Esophagus muscularis mucosa (tissue), 4 donors: ENCODE measurements around the gene CDH6. TPM values are rescaled to one million over a fixed set of nuclear protein-coding genes. Genes with fewer than 3 reads are reported as not detected.

Experiments
- DNase-seq: peaks from one replicate; pipeline ENCODE4 v3.0.0-alpha.2; 2017; ENCODE audit errors: extremely low spot score
- H3K27ac ChIP-seq, 4 donors: fragments of 200-600 bp; sonication (generic); replicated peaks in 1 of 4; 1 replicate in 3 of 4; 2 replicates in 1 of 4; pipeline ENCODE4 v1.5.1; 2016 to 2019; ENCODE audit warnings: mild to moderate bottlenecking in 1 of 4
- H3K27me3 ChIP-seq, 4 donors: fragments of 200-600 bp; sonication (generic); one replicate each; pipeline versions ENCODE4 v1.5.1 to v1.6.0; 2016 to 2019
- H3K36me3 ChIP-seq, 4 donors: fragments of 200-600 bp; sonication (generic); one replicate each; pipeline ENCODE4 v1.5.1; 2016 to 2019
- H3K4me1 ChIP-seq, 4 donors: fragments of 200-600 bp; sonication (generic); one replicate each; pipeline ENCODE4 v1.5.1; 2016 to 2019
- H3K4me3 ChIP-seq, 4 donors: fragments of 200-600 bp; sonication (generic); 1 replicate in 2 of 4; 2 replicates in 2 of 4; pipeline ENCODE4 v1.5.1; 2016 to 2019; ENCODE audit warnings: mild to moderate bottlenecking in 4 of 4, moderate library complexity in 1 of 4
- H3K9me3 ChIP-seq, 4 donors: fragments of 200-600 bp; sonication (generic); 1 replicate in 3 of 4; 2 replicates in 1 of 4; pipeline ENCODE4 v1.5.1; 2016 to 2019
- CTCF ChIP-seq, 3 experiments: fragments of 200-600 bp in 2 of 3; fragments of 450-650 bp in 1 of 3; sonication (generic) in 2 of 3; IDR thresholded peaks; one replicate each; pipeline ENCODE4 v1.5.1; 2017 to 2019; ENCODE audit warnings: antibody characterized with exemption in 3 of 3, mild to moderate bottlenecking in 2 of 3, moderate library complexity in 1 of 3
- EP300 ChIP-seq: sonication (generic); formaldehyde crosslinking; IDR thresholded peaks from one replicate; pipeline ENCODE4 v1.6.1; 2017; ENCODE audit warnings: antibody characterized with exemption
- POLR2A ChIP-seq: fragments of 450-650 bp; IDR thresholded peaks from one replicate; pipeline ENCODE4 v1.6.1; 2017; ENCODE audit warnings: antibody characterized with exemption, moderate library complexity, mild to moderate bottlenecking, low read depth
- POLR2AphosphoS5 ChIP-seq, 2 donors: sonication (generic); formaldehyde crosslinking; IDR thresholded peaks; one replicate each; pipeline ENCODE4 v1.6.1; 2017; ENCODE audit warnings: antibody characterized with exemption in 2 of 2
- WGBS: methylation state at CpG from one replicate; pipeline ENCODE4 v1.1.5; 2018; 5-methylcytosine and 5-hydroxymethylcytosine counted together
- intact Hi-C: fragments of 100-400 bp; cut with DNase I; formaldehyde crosslinking; loops from one replicate; pipeline ENCODE4 v1.15.1; 2023
- total RNA-seq, 4 donors: library from RNA; depleted of rRNA; stranded (reverse); fragments of >200 nt; gene quantifications; one replicate each; pipeline versions ENCODE4 v1.1.0 to v1.2.1, GENCODE V29; 2016

Gene CDH6
- total RNA-seq, 4 donors from 2014 or later: 0.83 to 5.3 (median 3.9) TPM

- H3K4me1 ChIP-seq: no peaks in the 10 kb centered on the region
- TF ChIP-seq POLR2A: no peak
- no peak for TF ChIP-seq CTCF (IDR thresholded peaks at IDR 0.05)
- intact Hi-C loops: no loop called here
- 53% methylated on average over 4 of the region's 4 CpGs for WGBS
- H3K27ac ChIP-seq: no peak overlapping the region
- H3K4me3 ChIP-seq: no peak overlapping the region
- no peaks in the 10 kb centered on the region for H3K9me3 ChIP-seq
- no peak for DNase-seq
- H3K27me3 ChIP-seq: peaks cover 0 to 3% (median 0%) of the 10 kb centered on the region in 4 donors
- H3K36me3 ChIP-seq: no peaks in the 10 kb centered on the region
Measured at GRCh38 chr5:31268686-31269085, 75.2 kb downstream of the CDH6 start.

- 79% methylated on average over 4 of the region's 4 CpGs for WGBS
- no peak for DNase-seq
- intact Hi-C loops: no loop called here
Measured at GRCh38 chr5:31269259-31269658, 75.8 kb downstream of the CDH6 start.

GRCh38 chr5:31270396-31270795 is 76.9 kb downstream of the CDH6 start:
- Histone ChIP-seq H3K9me3 (no peaks in the 10 kb centered on the region), H3K27me3 (peaks cover 0 to 3% (median 0%) of the 10 kb centered on the region in 4 donors), H3K4me3 (no peak overlapping the region), H3K36me3 (no peaks in the 10 kb centered on the region), H3K27ac (no peak overlapping the region), H3K4me1 (no peaks in the 10 kb centered on the region)
- WGBS: 78% methylated on average over 5 of the region's 5 CpGs
- intact Hi-C loops: no loop called here
- DNase-seq: no peak
- TF ChIP-seq POLR2A (no peak), CTCF (IDR thresholded peaks at IDR 0.05) (peak; percentile 10 to 49 (median 36)), EP300 (no peak)

More at GRCh38 chr5:31269259-31269658, 75.8 kb downstream of the CDH6 start:
- H3K36me3 ChIP-seq: no peaks in the 10 kb centered on the region
- no peaks in the 10 kb centered on the region for H3K4me1 ChIP-seq
- TF ChIP-seq POLR2AphosphoS5 (IDR thresholded peaks at IDR 0.05) (no peak), POLR2A (no peak), CTCF (IDR thresholded peaks at IDR 0.05) (no peak), EP300 (no peak)
- H3K4me3 ChIP-seq: no peak overlapping the region
- no peak overlapping the region for H3K27ac ChIP-seq
- peaks cover 0 to 3% (median 0%) of the 10 kb centered on the region in 4 donors for H3K27me3 ChIP-seq
- H3K9me3 ChIP-seq: no peaks in the 10 kb centered on the region

GRCh38 chr5:31271567-31271966 is 78.1 kb downstream of the CDH6 start:
- Histone ChIP-seq H3K4me3 (no peak overlapping the region), H3K27me3 (peaks cover 0 to 3% (median 0%) of the 10 kb centered on the region in 4 donors), H3K27ac (no peak overlapping the region), H3K36me3 (no peaks in the 10 kb centered on the region), H3K4me1 (no peaks in the 10 kb centered on the region), H3K9me3 (no peaks in the 10 kb centered on the region)
- WGBS: 77% methylated on average over 6 of the region's 6 CpGs
- intact Hi-C loops: no loop called here
- DNase-seq: no peak
- TF ChIP-seq CTCF (IDR thresholded peaks at IDR 0.05) (no peak), EP300 (no peak), POLR2A (no peak), POLR2AphosphoS5 (IDR thresholded peaks at IDR 0.05) (no peak)

- intact Hi-C loops: no loop called here
- Histone ChIP-seq H3K9me3 (no peaks in the 10 kb centered on the region), H3K4me1 (no peaks in the 10 kb centered on the region), H3K36me3 (no peaks in the 10 kb centered on the region), H3K27ac (no peak overlapping the region), H3K4me3 (no peak overlapping the region), H3K27me3 (peaks cover 0 to 3% (median 0%) of the 10 kb centered on the region in 4 donors)
- WGBS: 83% methylated on average over 10 of the region's 10 CpGs
- DNase-seq: no peak
- TF ChIP-seq POLR2AphosphoS5 (IDR thresholded peaks at IDR 0.05) (no peak), EP300 (no peak), POLR2A (no peak), CTCF (IDR thresholded peaks at IDR 0.05) (no peak)
Measured at GRCh38 chr5:31273161-31273560, 79.7 kb downstream of the CDH6 start.
